ENCODE results near the gene PRR16.

The PRR16 gene

GRCh38 chr5:120684749-120685415 lies 220.8 kb downstream of the PRR16 start:
- DNase-seq (ENCODE audit: low spot score) (no peak), ATAC-seq (ENCODE audit: low read depth) (peak; percentile 65; the same call in 2 of the 3 replicates)
- TF ChIP-seq CTCF (IDR thresholded peaks at IDR 0.05; ENCODE audit: poor library complexity, severe bottlenecking) = peak; percentile 11
- Histone ChIP-seq H3K4me3 (ENCODE audit: severe bottlenecking) (no peak overlapping the region), H3K36me3 (ENCODE audit: low read depth) (no peaks in the 10 kb centered on the region), H3K9me3 (ENCODE audit: severe bottlenecking) (no peaks in the 10 kb centered on the region), H3K4me1 (ENCODE audit: insufficient read depth, poor library complexity, severe bottlenecking) (no peaks in the 10 kb centered on the region), H3K27ac (ENCODE audit: poor library complexity, severe bottlenecking) (no peak overlapping the region), H3K27me3 (ENCODE audit: insufficient read depth, poor library complexity, severe bottlenecking) (no peaks in the 10 kb centered on the region)

- Histone ChIP-seq H3K4me3 (ENCODE audit: severe bottlenecking) (no peak overlapping the region), H3K4me1 (ENCODE audit: insufficient read depth, poor library complexity, severe bottlenecking) (no peaks in the 10 kb centered on the region), H3K36me3 (ENCODE audit: low read depth) (no peaks in the 10 kb centered on the region), H3K27ac (ENCODE audit: poor library complexity, severe bottlenecking) (no peak overlapping the region), H3K27me3 (ENCODE audit: insufficient read depth, poor library complexity, severe bottlenecking) (no peaks in the 10 kb centered on the region), H3K9me3 (ENCODE audit: severe bottlenecking) (no peaks in the 10 kb centered on the region)
- no peak for ATAC-seq (ENCODE audit: low read depth)
- TF ChIP-seq CTCF (IDR thresholded peaks at IDR 0.05; ENCODE audit: poor library complexity, severe bottlenecking) = no peak
- DNase-seq (ENCODE audit: low spot score) = no peak
Measured at GRCh38 chr5:120690621-120691407, 226.7 kb downstream of the PRR16 start.

GRCh38 chr5:120692325-120692724 lies 228.2 kb downstream of the PRR16 start:
- no peak for ATAC-seq (ENCODE audit: low read depth)
- no peak for TF ChIP-seq CTCF (IDR thresholded peaks at IDR 0.05; ENCODE audit: poor library complexity, severe bottlenecking)

GRCh38 chr5:120695368-120695880 lies 231.3 kb downstream of the PRR16 start:
- no peaks in the 10 kb centered on the region for H3K9me3 ChIP-seq (ENCODE audit: severe bottlenecking)

More at GRCh38 chr5:120692325-120692724, 228.2 kb downstream of the PRR16 start:
- no peaks in the 10 kb centered on the region for H3K36me3 ChIP-seq (ENCODE audit: low read depth)
- no peak overlapping the region for H3K27ac ChIP-seq (ENCODE audit: poor library complexity, severe bottlenecking)
- no peaks in the 10 kb centered on the region for H3K4me1 ChIP-seq (ENCODE audit: insufficient read depth, poor library complexity, severe bottlenecking)
- no peaks in the 10 kb centered on the region for H3K9me3 ChIP-seq (ENCODE audit: severe bottlenecking)
- no peak for DNase-seq (ENCODE audit: low spot score)
- no peaks in the 10 kb centered on the region for H3K27me3 ChIP-seq (ENCODE audit: insufficient read depth, poor library complexity, severe bottlenecking)
- H3K4me3 ChIP-seq (ENCODE audit: severe bottlenecking) = no peak overlapping the region

More at GRCh38 chr5:120695368-120695880, 231.3 kb downstream of the PRR16 start:
- no peak for ATAC-seq (ENCODE audit: low read depth)
- H3K4me1 ChIP-seq (ENCODE audit: insufficient read depth, poor library complexity, severe bottlenecking) = no peaks in the 10 kb centered on the region
- H3K27ac ChIP-seq (ENCODE audit: poor library complexity, severe bottlenecking) = no peak overlapping the region
- H3K27me3 ChIP-seq (ENCODE audit: insufficient read depth, poor library complexity, severe bottlenecking) = no peaks in the 10 kb centered on the region
- DNase-seq (ENCODE audit: low spot score) = no peak
- no peak overlapping the region for H3K4me3 ChIP-seq (ENCODE audit: severe bottlenecking)
- TF ChIP-seq CTCF (IDR thresholded peaks at IDR 0.05; ENCODE audit: poor library complexity, severe bottlenecking) = no peak
- H3K36me3 ChIP-seq (ENCODE audit: low read depth) = no peaks in the 10 kb centered on the region

Measured in RWPE2 (cell line).